ENCODE data around the gene TUG1. TPM values are rescaled to one million over a fixed set of nuclear protein-coding genes. Genes with fewer than 3 reads are reported as not detected.

TUG1 gene
- total and polyA plus RNA-seq, 2 of the 4 experiments (the other 2 are of a cell fraction) = 60.6 to 68.8 TPM

GRCh38 chr22:30998329-30998728, 29.3 kb downstream of the TUG1 start:
- Histone ChIP-seq H2BK120ac (ENCODE audit: low read depth, low read length) (no peak overlapping the region), H3K9me3 (ENCODE audit: control insufficient read depth, insufficient read depth, low read length) (peaks cover 3% of the 10 kb centered on the region), H3K18ac (ENCODE audit: low read depth, low read length) (no peak overlapping the region), H3K9me1 (ENCODE audit: insufficient read depth, low read length) (no peaks in the 10 kb centered on the region), H2AFZ (replicated peaks; ENCODE audit: low read length, poor library complexity) (no peak overlapping the region), H3K4me2 (ENCODE audit: low read depth, low read length) (no peak overlapping the region), H3K4me1 (ENCODE audit: control insufficient read depth, insufficient read depth, low read length) (no peaks in the 10 kb centered on the region), H2AK9ac (replicated peaks; ENCODE audit: low read depth, low read length, poor library complexity) (no peak overlapping the region), H2BK5ac (ENCODE audit: low read depth, low read length, poor library complexity, severe bottlenecking) (no peak overlapping the region), H2BK15ac (ENCODE audit: low read depth, low read length) (no peak overlapping the region), H4K8ac (ENCODE audit: low read depth in 2 of 2, low read length in 2 of 2) (no peak overlapping the region), H4K20me1 (ENCODE audit: insufficient read depth, low read length) (no peaks in the 10 kb centered on the region), H3K56ac (ENCODE audit: extremely low read depth, insufficient read depth, low read length) (no peak overlapping the region), H3K4me3 (ENCODE audit: insufficient read depth, low read depth, low read length) (no peak overlapping the region), H3K23ac (ENCODE audit: low read depth, low read length) (no peak overlapping the region), H3K27me3 (ENCODE audit: control insufficient read depth, insufficient read depth, low read length) (no peaks in the 10 kb centered on the region), H4K5ac (ENCODE audit: low read depth, low read length) (no peak overlapping the region), H4K91ac (ENCODE audit: insufficient read depth, low read depth, low read length) (no peak overlapping the region), H3K36me3 (ENCODE audit: control insufficient read depth, insufficient read depth, low read length) (no peaks in the 10 kb centered on the region), H3K9ac (ENCODE audit: low read depth, low read length) (no peak overlapping the region), H2BK20ac (ENCODE audit: low read depth, low read length) (no peak overlapping the region), H3K79me1 (ENCODE audit: low read depth in 1 of 2, low read length in 2 of 2) (no peaks in the 10 kb centered on the region), H3K27ac (ENCODE audit: insufficient read depth, low read length) (no peak overlapping the region), H3K4ac (ENCODE audit: low read depth, low read length) (no peak overlapping the region), H3K14ac (replicated peaks; ENCODE audit: low read depth, low read length) (no peak overlapping the region), H2AK5ac (ENCODE audit: low read depth, low read length) (no peak overlapping the region)
- in situ Hi-C loops (cut with MboI; ENCODE audit: low sequenced_read_pairs) = no loop called here
- no TSS peak for BruUV-seq (replicated peaks)
- 100% methylated on average over 1 of the region's 4 CpGs; no CpG with 5 or more reads in 1 of the 2 experiments for WGBS, 2 experiments (ENCODE audit: extremely low coverage in 2 of 2, insufficient read length in 1 of 2)
- no peak for ATAC-seq (ENCODE audit: low read depth)
- intact Hi-C loops (cut with micrococcal nuclease) = no loop called here
- dilution Hi-C loops (cut with HindIII; ENCODE audit: low sequenced_read_pairs, unreplicated experiment) = no loop called here
- POLR2A ChIA-PET (ENCODE audit: unreplicated experiment) = no interaction called here
- TF ChIP-seq FOS (IDR thresholded peaks at IDR 0.05; ENCODE audit: low read depth, low read length) (no peak), BHLHE40 (IDR thresholded peaks at IDR 0.05; ENCODE audit: low read depth, low read length) (no peak)
- CTCF ChIA-PET = no interaction called here
- no peak for DNase-seq

All from IMR-90 (cell line).